ENCODE results near the gene INHBA. TPM values are rescaled to one million over a fixed set of nuclear protein-coding genes. Genes with fewer than 3 reads are reported as not detected.

INHBA gene
- total and polyA plus RNA-seq, 5 experiments from 2014 or later, result not detected

GRCh38 chr7:41693150-41693997 is 9.5 kb downstream of the INHBA start:
- DNase-seq (no peak), ATAC-seq (no peak)
- no peak overlapping the region for H3K4me3 Mint-ChIP-seq
- H3K9me3 Mint-ChIP-seq, result no peaks in the 10 kb centered on the region
- H3K27me3 Mint-ChIP-seq, result peaks cover 21 to 40% (median 34%) of the 10 kb centered on the region in 5 donors
- POLR2A ChIA-PET, result no interaction called here
- H3K36me3 Mint-ChIP-seq, result no peaks in the 10 kb centered on the region
- no peaks in the 10 kb centered on the region for H3K4me1 Mint-ChIP-seq
- H3K27ac Mint-ChIP-seq, result no peak overlapping the region

- Mint-ChIP-seq H3K9me3 (no peaks in the 10 kb centered on the region), H3K4me1 (no peaks in the 10 kb centered on the region), H3K4me3 (no peak overlapping the region), H3K36me3 (no peaks in the 10 kb centered on the region), H3K27ac (no peak overlapping the region), H3K27me3 (peaks cover 12 to 33% (median 28%) of the 10 kb centered on the region in 5 donors)
- DNase-seq (no peak), ATAC-seq (no peak)
- POLR2A ChIA-PET, result no interaction called here
Observed at GRCh38 chr7:41692251-41692650, 10.6 kb downstream of the INHBA start.

GRCh38 chr7:41691286-41692190 is 11.4 kb downstream of the INHBA start:
- peaks cover 10 to 30% (median 24%) of the 10 kb centered on the region in 5 donors for H3K27me3 Mint-ChIP-seq
- ATAC-seq (no peak), DNase-seq (no peak)
- H3K4me1 Mint-ChIP-seq, result no peaks in the 10 kb centered on the region
- no peaks in the 10 kb centered on the region for H3K9me3 Mint-ChIP-seq
- no peak overlapping the region for H3K4me3 Mint-ChIP-seq
- no peak overlapping the region for H3K27ac Mint-ChIP-seq
- H3K36me3 Mint-ChIP-seq, result no peaks in the 10 kb centered on the region
- POLR2A ChIA-PET, result no interaction called here

- H3K4me1 Mint-ChIP-seq, result no peaks in the 10 kb centered on the region
Observed at GRCh38 chr7:41689815-41690214, 13.1 kb downstream of the INHBA start.

GRCh38 chr7:41688906-41689305 is 14.0 kb downstream of the INHBA start:
- ATAC-seq (no peak), DNase-seq (no peak)
- H3K9me3 Mint-ChIP-seq, result no peaks in the 10 kb centered on the region
- no peaks in the 10 kb centered on the region for H3K4me1 Mint-ChIP-seq
- POLR2A ChIA-PET, result no interaction called here
- peaks cover 0 to 15% (median 11%) of the 10 kb centered on the region in 5 donors for H3K27me3 Mint-ChIP-seq
- no peak overlapping the region for H3K4me3 Mint-ChIP-seq
- H3K27ac Mint-ChIP-seq, result no peak overlapping the region
- H3K36me3 Mint-ChIP-seq, result no peaks in the 10 kb centered on the region

More at GRCh38 chr7:41689815-41690214, 13.1 kb downstream of the INHBA start:
- Mint-ChIP-seq H3K27ac (peak overlapping the region in 1 of 10 donors; percentile 39), H3K4me3 (no peak overlapping the region), H3K27me3 (peaks cover 0 to 18% (median 11%) of the 10 kb centered on the region in 5 donors), H3K9me3 (no peaks in the 10 kb centered on the region), H3K36me3 (no peaks in the 10 kb centered on the region)
- POLR2A ChIA-PET, result no interaction called here
- DNase-seq (no peak), ATAC-seq (no peak)

DNA sequence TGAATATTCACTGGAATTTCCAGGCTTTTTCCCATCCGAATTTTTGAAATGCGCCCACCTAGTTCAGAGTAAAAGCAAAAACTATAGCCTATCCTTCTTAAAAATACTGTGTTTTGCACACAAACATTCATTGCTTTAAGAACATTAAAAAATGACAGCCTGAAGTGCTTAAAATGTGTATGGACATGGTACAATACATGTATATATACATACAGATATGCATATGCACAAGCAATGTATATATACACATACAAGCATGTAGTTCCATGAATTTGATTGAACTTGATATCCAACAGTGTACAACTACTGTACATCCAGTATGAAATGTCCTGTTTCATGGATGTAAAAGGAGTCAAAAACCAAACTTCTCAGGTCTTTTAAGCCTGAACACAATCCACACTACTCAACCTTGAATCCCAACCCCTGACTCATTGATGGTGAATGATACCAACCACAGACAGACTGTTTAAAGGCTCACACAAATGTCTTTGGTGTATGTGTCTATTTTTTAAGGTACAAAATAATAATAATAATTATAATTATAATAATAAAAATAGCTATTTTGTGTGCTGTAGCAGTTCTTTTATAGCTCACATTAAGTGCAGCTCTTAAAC is 14.8 kb downstream of the INHBA start:
- H3K4me3 Mint-ChIP-seq, result no peak overlapping the region
- H3K27me3 Mint-ChIP-seq, result peaks cover 0 to 15% (median 11%) of the 10 kb centered on the region in 5 donors
- DNase-seq (no peak), ATAC-seq (no peak)
- no peaks in the 10 kb centered on the region for H3K9me3 Mint-ChIP-seq
- no peaks in the 10 kb centered on the region for H3K4me1 Mint-ChIP-seq
- no peak overlapping the region for H3K27ac Mint-ChIP-seq
- H3K36me3 Mint-ChIP-seq, result no peaks in the 10 kb centered on the region
- POLR2A ChIA-PET, result no interaction called here

GRCh38 chr7:41685684-41686083 is 17.2 kb downstream of the INHBA start:
- peaks cover 0 to 11% (median 4%) of the 10 kb centered on the region in 5 donors for H3K27me3 Mint-ChIP-seq
- H3K36me3 Mint-ChIP-seq, result no peaks in the 10 kb centered on the region
- H3K27ac Mint-ChIP-seq, result no peak overlapping the region
- POLR2A ChIA-PET, result no interaction called here
- ATAC-seq (no peak), DNase-seq (no peak)
- H3K4me3 Mint-ChIP-seq, result no peak overlapping the region
- no peaks in the 10 kb centered on the region for H3K9me3 Mint-ChIP-seq
- H3K4me1 Mint-ChIP-seq, result no peaks in the 10 kb centered on the region

DNA sequence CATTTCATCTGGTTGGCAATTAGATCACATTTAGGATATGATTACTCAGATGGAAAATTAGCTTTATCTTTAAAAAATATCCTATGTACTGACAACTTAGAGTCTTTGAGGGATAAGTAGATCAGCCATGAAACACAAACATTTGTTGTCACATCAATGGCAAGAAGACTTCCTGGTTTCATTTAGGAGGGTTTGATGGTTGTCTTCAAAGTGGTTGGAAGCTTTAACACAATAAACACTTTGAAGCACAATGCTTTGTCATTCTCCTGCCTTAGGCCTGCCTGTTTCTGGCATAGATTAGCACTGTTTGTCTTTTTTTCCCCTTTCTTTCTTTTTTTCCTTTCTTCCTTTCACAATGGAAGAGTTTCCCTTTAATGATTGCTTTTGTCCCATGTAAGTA is 20.5 kb downstream of the INHBA start:
- H3K27me3 Mint-ChIP-seq, result peaks cover 0 to 5% (median 0%) of the 10 kb centered on the region in 5 donors
- ATAC-seq, result no peak
- H3K27ac Mint-ChIP-seq, result no peak overlapping the region
- H3K4me3 Mint-ChIP-seq, result no peak overlapping the region
- peaks cover 0 to 3% (median 0%) of the 10 kb centered on the region in 9 donors for H3K9me3 Mint-ChIP-seq
- H3K36me3 Mint-ChIP-seq, result no peaks in the 10 kb centered on the region
- POLR2A ChIA-PET, result no interaction called here
- DNase-seq, result no peak
- H3K4me1 Mint-ChIP-seq, result no peaks in the 10 kb centered on the region

DNA sequence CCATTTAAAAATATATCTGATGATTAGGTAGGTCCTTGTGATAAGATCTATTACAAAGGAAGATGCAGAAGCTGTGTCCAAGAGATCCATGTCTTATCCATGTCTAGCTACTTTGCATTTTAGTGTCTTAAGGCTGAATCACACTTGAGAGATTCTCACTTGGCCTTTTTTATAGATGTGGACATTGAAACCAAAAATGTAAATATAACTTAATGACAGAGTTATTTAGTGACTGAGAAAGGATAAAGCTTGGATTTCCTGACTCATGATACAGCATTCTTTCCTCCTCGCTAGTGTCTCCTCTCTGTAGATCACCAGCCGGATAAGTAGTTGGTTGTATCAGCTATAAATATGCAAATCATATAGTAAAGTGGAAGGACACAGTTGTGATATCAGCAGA is 23.3 kb downstream of the INHBA start:
- no peaks in the 10 kb centered on the region for H3K4me1 Mint-ChIP-seq
- no peaks in the 10 kb centered on the region for H3K36me3 Mint-ChIP-seq
- H3K4me3 Mint-ChIP-seq, result no peak overlapping the region
- DNase-seq (no peak), ATAC-seq (no peak)
- H3K9me3 Mint-ChIP-seq, result peaks cover 0 to 3% (median 0%) of the 10 kb centered on the region in 9 donors
- no peak overlapping the region for H3K27ac Mint-ChIP-seq
- POLR2A ChIA-PET, result no interaction called here
- peaks cover 0 to 4% (median 0%) of the 10 kb centered on the region in 5 donors for H3K27me3 Mint-ChIP-seq

GRCh38 chr7:41674505-41675023 is 28.3 kb downstream of the INHBA start:
- Mint-ChIP-seq H3K27me3 (peaks cover 0 to 3% (median 0%) of the 10 kb centered on the region in 5 donors), H3K4me3 (no peak overlapping the region), H3K4me1 (no peaks in the 10 kb centered on the region), H3K27ac (no peak overlapping the region), H3K36me3 (no peaks in the 10 kb centered on the region), H3K9me3 (peaks cover 0 to 4% (median 0%) of the 10 kb centered on the region in 9 donors)
- POLR2A ChIA-PET, result no interaction called here
- no peak for ATAC-seq
- no peak for DNase-seq

- DNase-seq (no peak), ATAC-seq (no peak)
- no peak overlapping the region for H3K4me3 Mint-ChIP-seq
- peaks cover 0 to 6% (median 4%) of the 10 kb centered on the region in 5 donors for H3K27me3 Mint-ChIP-seq
- H3K27ac Mint-ChIP-seq, result no peak overlapping the region
- H3K4me1 Mint-ChIP-seq, result no peaks in the 10 kb centered on the region
- H3K9me3 Mint-ChIP-seq, result peaks cover 0 to 9% (median 0%) of the 10 kb centered on the region in 9 donors
- H3K36me3 Mint-ChIP-seq, result peaks cover 0 to 4% (median 0%) of the 10 kb centered on the region in 3 donors
- POLR2A ChIA-PET, result no interaction called here
Observed at GRCh38 chr7:41661596-41661995, 41.3 kb downstream of the INHBA start.

DNA sequence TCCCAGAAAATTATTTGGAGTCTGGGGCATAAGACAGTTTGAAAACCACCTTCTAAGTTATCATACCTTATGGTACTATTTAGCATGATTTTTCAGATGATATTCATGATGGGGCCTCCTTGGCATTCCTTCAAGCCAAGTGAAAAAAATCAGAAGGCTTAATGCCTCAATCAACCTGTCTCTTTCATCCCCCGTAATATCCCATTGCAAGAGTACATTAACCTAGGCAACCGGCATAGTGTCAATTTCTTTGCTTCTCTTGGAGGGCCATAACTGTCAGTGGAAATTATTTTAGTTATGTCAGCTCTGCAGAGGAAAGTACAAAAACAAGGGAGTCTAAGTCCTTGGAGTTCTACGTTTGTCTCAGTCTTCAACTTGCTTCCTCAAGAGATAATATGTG is 43.4 kb downstream of the INHBA start:
- H3K27ac Mint-ChIP-seq, result no peak overlapping the region
- H3K27me3 Mint-ChIP-seq, result peaks cover 0 to 4% (median 0%) of the 10 kb centered on the region in 5 donors
- no peak overlapping the region for H3K4me3 Mint-ChIP-seq
- H3K4me1 Mint-ChIP-seq, result no peaks in the 10 kb centered on the region
- peaks cover 0 to 5% (median 0%) of the 10 kb centered on the region in 9 donors for H3K9me3 Mint-ChIP-seq
- DNase-seq (no peak), ATAC-seq (no peak)
- POLR2A ChIA-PET, result no interaction called here
- H3K36me3 Mint-ChIP-seq, result peaks cover 0 to 4% (median 0%) of the 10 kb centered on the region in 3 donors
